CD4-positive, alpha-beta T cell treated with Interleukin-15 for 4 hours (primary cell): ENCODE data around the gene ME3.
A peak's percentile ranks its signal among the peaks of the same experiment; 100 is the strongest.
"Not testable (repeated sequence)": the region's sequence is repeated elsewhere in the genome, so short reads cannot be mapped to it uniquely, and the experiment has no call there.

Experiments
- DNase-seq: peaks from one replicate; pipeline ENCODE4 v3.0.0-alpha.2; 2020; ENCODE audit warnings: low spot score

ME3 gene

GRCh38 chr11:86459682-86460460 is 212.5 kb downstream of the ME3 start:
- no peak for DNase-seq

- DNase-seq = no peak
These were observed 213.4 kb downstream of the ME3 start for GRCh38 chr11:86459002-86459385.

- DNase-seq = no peak
These were observed 214.0 kb downstream of the ME3 start for GRCh38 chr11:86458294-86459001.

- peak; percentile 71 for DNase-seq
These were observed 216.1 kb downstream of the ME3 start for GRCh38 chr11:86456075-86456939.

- no peak for DNase-seq
These were observed 219.0 kb downstream of the ME3 start for GRCh38 chr11:86453290-86454030.

- no peak for DNase-seq
These were observed 222.3 kb downstream of the ME3 start for GRCh38 chr11:86449993-86450629.

- no peak for DNase-seq
These were observed 224.5 kb downstream of the ME3 start for GRCh38 chr11:86447763-86448480.

GRCh38 chr11:86446924-86447285 is 225.5 kb downstream of the ME3 start:
- DNase-seq = no peak

- DNase-seq = no peak
These were observed 226.1 kb downstream of the ME3 start for GRCh38 chr11:86446163-86446923.

GRCh38 chr11:86444981-86445380 is 227.4 kb downstream of the ME3 start:
- no peak for DNase-seq

GRCh38 chr11:86443415-86443814 is 229.0 kb downstream of the ME3 start:
- no peak for DNase-seq

- no peak for DNase-seq
These were observed 229.6 kb downstream of the ME3 start for GRCh38 chr11:86442827-86443226.

GRCh38 chr11:86442420-86442819 is 230.0 kb downstream of the ME3 start:
- DNase-seq = no peak

- DNase-seq = no peak
These were observed 231.6 kb downstream of the ME3 start for GRCh38 chr11:86440843-86441242.

- DNase-seq = no peak
These were observed 232.1 kb downstream of the ME3 start for GRCh38 chr11:86440305-86440716.

- DNase-seq = no peak
These were observed 233.7 kb downstream of the ME3 start for GRCh38 chr11:86438685-86439084.

GRCh38 chr11:86435711-86436110 is 236.7 kb downstream of the ME3 start:
- no peak for DNase-seq

GRCh38 chr11:86433361-86434095 is 238.9 kb downstream of the ME3 start:
- not testable (repeated sequence) for DNase-seq

- no peak for DNase-seq
These were observed 241.2 kb downstream of the ME3 start for GRCh38 chr11:86431258-86431657.
